HepG2 (cell line): ENCODE data around the gene PEPD. TPM values are rescaled to one million over a fixed set of nuclear protein-coding genes. Genes with fewer than 3 reads are reported as not detected.
A peak's percentile ranks its signal among the peaks of the same experiment; 100 is the strongest.

Source experiments
- FLYWCH1 ChIP-seq: sonication (generic); formaldehyde crosslinking; IDR thresholded peaks from 2 replicates; pipeline ENCODE4 v1.8.1; 2023; ENCODE audit warnings: mild to moderate bottlenecking, missing genetic modification reagents
- FOSL1 ChIP-seq: sonication (generic); formaldehyde crosslinking; IDR thresholded peaks from 2 replicates; pipeline ENCODE4 v1.9.0; 2021; ENCODE audit warnings: missing genetic modification reagents, borderline replicate concordance
- FOXM1 ChIP-seq: sonication (generic); formaldehyde crosslinking; IDR thresholded peaks from 2 replicates; pipeline ENCODE4 v1.5.0; 2020; ENCODE audit warnings: missing genetic modification reagents
- GLI4 ChIP-seq: sonication (generic); formaldehyde crosslinking; IDR thresholded peaks from 2 replicates; pipeline ENCODE4 v1.5.1; 2020; ENCODE audit warnings: missing genetic modification reagents, mild to moderate bottlenecking, moderate library complexity, borderline replicate concordance
- PHB2 ChIP-seq: fragments of 450-650 bp; IDR thresholded peaks from 2 replicates; pipeline ENCODE4 v1.6.1; 2018; ENCODE audit not compliant: partially characterized antibody
- PITX1 ChIP-seq: sonication (generic); formaldehyde crosslinking; IDR thresholded peaks from 2 replicates; pipeline ENCODE4 v1.5.1; 2020; ENCODE audit warnings: mild to moderate bottlenecking, missing genetic modification reagents
- SYNCRIP ChIP-seq: fragments of 200-400 bp; formaldehyde crosslinking; IDR thresholded peaks from 2 replicates; pipeline ENCODE4 v1.6.1; 2018; ENCODE audit warnings: mild to moderate bottlenecking, low read depth, low read length; ENCODE audit not compliant: insufficient read depth
- ZFP1 ChIP-seq: IDR thresholded peaks from 2 replicates; pipeline ENCODE4 v1.6.1; 2016
- ZNF317 ChIP-seq: sonication (generic); formaldehyde crosslinking; IDR thresholded peaks from 2 replicates; pipeline ENCODE4 v1.5.0; 2020; ENCODE audit warnings: mild to moderate bottlenecking, missing genetic modification reagents
- ZNF672 ChIP-seq: sonication (generic); formaldehyde crosslinking; IDR thresholded peaks from 2 replicates; pipeline ENCODE4 v1.8.1; 2022; ENCODE audit warnings: missing genetic modification reagents
- ZNF703 ChIP-seq: sonication (generic); formaldehyde crosslinking; IDR thresholded peaks from 2 replicates; pipeline ENCODE4 v1.5.1; 2020; ENCODE audit warnings: missing genetic modification reagents, mild to moderate bottlenecking, moderate library complexity, borderline replicate concordance
- ZNF841 ChIP-seq: sonication (generic); formaldehyde crosslinking; IDR thresholded peaks from 2 replicates; pipeline ENCODE4 v1.8.1; 2023; ENCODE audit warnings: missing genetic modification reagents, borderline replicate concordance
- ZNF879 ChIP-seq: sonication (generic); formaldehyde crosslinking; IDR thresholded peaks from 2 replicates; pipeline ENCODE4 v1.8.1; 2023; ENCODE audit warnings: missing genetic modification reagents
- polyA plus RNA-seq, 8 experiments: library from polyadenylated mRNA; depleted of rRNA in 3 of 8; stranded (reverse) in 7 of 8; unstranded in 1 of 8; fragments of >200 nt; fragmentation: Illumina TruSeq in 4 of 8; extraction: Trizol in 4 of 8; gene quantifications; 2 replicates each; pipeline versions ENCODE4 v1.2.1 to v1.2.3, GENCODE V29; 2011 to 2016; ENCODE audit warnings: low read depth in 4 of 8, missing spikeins in 1 of 8, mixed read lengths in 1 of 8; ENCODE audit not compliant: insufficient read depth in 1 of 8
- total RNA-seq, 5 experiments: library from RNA; depleted of rRNA; stranded (reverse); fragments of >200 nt; fragmentation: Illumina TruSeq; extraction: Trizol; gene quantifications; 2 replicates each; pipeline ENCODE4 v1.2.3, GENCODE V29; 2016; ENCODE audit warnings: low read depth in 1 of 5
- TF ChIP-seq, protein P1 (sequence below): sonication (generic); formaldehyde crosslinking; IDR thresholded peaks from 2 replicates; pipeline ENCODE4 v1.4.0; 2020; ENCODE audit warnings: missing genetic modification reagents, borderline replicate concordance
- TF ChIP-seq, protein P2 (sequence below): sonication (generic); formaldehyde crosslinking; IDR thresholded peaks from 2 replicates; pipeline ENCODE4 v1.4.0; 2020; ENCODE audit warnings: missing genetic modification reagents, borderline replicate concordance
- TF ChIP-seq, protein P3 (sequence below): sonication (generic); formaldehyde crosslinking; IDR thresholded peaks from 2 replicates; pipeline ENCODE4 v1.9.0; 2021; ENCODE audit warnings: missing genetic modification reagents, borderline replicate concordance
- TF ChIP-seq, protein P4 (sequence below): sonication (generic); formaldehyde crosslinking; IDR thresholded peaks from 2 replicates; pipeline ENCODE4 v1.4.0; 2020; ENCODE audit warnings: missing genetic modification reagents, mild to moderate bottlenecking, borderline replicate concordance

The PEPD gene
- total and polyA plus RNA-seq, 2 of the 13 experiments (the other 11 are each of a cell fraction or from before 2014, with no cell fraction given) = 60.7 to 75.1 TPM

DNA sequence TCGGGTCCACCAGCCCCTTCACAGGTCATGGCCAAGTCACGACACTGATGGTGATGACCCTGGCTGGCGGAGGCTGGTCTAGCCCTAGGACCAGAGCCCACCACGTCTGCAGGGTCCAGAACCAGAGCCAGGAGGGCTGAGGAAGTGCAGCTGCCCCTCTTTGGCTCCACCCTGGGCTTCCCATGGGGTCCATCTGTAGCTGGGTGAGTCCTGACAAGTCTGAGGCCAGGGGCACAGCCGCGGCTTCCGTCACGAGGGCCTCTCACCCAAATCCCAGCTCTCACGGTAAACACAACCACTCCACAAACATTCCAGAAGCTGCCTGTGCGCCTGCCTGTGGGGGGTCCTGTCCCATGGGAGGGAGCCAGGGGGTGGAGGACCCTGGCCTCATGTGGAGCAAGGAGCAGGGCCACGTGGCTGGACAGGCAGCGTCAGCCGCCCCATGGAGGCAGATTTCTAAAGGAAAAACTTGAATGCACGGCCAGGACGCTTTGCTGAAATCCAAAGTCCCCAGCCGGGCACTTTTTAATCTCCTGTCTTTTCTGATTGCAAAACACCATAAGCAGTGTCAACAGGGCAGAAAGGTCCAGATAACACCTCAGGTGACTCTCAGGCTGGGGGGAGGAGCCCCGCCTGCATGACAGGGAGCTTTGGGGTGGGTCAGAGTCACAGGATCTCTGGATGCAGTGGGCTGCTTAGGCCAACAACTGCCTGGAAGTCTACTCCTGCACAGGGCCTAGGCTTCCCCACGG lies 118.2 kb downstream of the PEPD start (continued):
- TF ChIP-seq, protein P1, sequence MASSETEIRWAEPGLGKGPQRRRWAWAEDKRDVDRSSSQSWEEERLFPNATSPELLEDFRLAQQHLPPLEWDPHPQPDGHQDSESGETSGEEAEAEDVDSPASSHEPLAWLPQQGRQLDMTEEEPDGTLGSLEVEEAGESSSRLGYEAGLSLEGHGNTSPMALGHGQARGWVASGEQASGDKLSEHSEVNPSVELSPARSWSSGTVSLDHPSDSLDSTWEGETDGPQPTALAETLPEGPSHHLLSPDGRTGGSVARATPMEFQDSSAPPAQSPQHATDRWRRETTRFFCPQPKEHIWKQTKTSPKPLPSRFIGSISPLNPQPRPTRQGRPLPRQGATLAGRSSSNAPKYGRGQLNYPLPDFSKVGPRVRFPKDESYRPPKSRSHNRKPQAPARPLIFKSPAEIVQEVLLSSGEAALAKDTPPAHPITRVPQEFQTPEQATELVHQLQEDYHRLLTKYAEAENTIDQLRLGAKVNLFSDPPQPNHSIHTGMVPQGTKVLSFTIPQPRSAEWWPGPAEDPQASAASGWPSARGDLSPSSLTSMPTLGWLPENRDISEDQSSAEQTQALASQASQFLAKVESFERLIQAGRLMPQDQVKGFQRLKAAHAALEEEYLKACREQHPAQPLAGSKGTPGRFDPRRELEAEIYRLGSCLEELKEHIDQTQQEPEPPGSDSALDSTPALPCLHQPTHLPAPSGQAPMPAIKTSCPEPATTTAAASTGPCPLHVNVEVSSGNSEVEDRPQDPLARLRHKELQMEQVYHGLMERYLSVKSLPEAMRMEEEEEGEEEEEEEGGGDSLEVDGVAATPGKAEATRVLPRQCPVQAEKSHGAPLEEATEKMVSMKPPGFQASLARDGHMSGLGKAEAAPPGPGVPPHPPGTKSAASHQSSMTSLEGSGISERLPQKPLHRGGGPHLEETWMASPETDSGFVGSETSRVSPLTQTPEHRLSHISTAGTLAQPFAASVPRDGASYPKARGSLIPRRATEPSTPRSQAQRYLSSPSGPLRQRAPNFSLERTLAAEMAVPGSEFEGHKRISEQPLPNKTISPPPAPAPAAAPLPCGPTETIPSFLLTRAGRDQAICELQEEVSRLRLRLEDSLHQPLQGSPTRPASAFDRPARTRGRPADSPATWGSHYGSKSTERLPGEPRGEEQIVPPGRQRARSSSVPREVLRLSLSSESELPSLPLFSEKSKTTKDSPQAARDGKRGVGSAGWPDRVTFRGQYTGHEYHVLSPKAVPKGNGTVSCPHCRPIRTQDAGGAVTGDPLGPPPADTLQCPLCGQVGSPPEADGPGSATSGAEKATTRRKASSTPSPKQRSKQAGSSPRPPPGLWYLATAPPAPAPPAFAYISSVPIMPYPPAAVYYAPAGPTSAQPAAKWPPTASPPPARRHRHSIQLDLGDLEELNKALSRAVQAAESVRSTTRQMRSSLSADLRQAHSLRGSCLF = peak; percentile 97
- TF ChIP-seq ZNF672 (CRISPR knock-in tag) (no peak), SYNCRIP (no peak), PHB2 (no peak), FLYWCH1 (CRISPR knock-in tag) (peak; percentile 67; the same call in 1 of the 2 replicates), ZNF703 (CRISPR knock-in tag) (peak; percentile 97), ZNF879 (peak; percentile 98), ZNF317 (CRISPR knock-in tag) (peak; percentile 95), PITX1 (CRISPR knock-in tag) (peak; percentile 98), GLI4 (CRISPR knock-in tag) (peak; percentile 98), ZNF841 (CRISPR knock-in tag) (no peak), FOXM1 (peak; percentile 50; the same call in 1 of the 2 replicates), FOSL1 (CRISPR knock-in tag) (peak; percentile 35; the same call in 1 of the 2 replicates), ZFP1 (peak; percentile 87)
- TF ChIP-seq, protein P2, sequence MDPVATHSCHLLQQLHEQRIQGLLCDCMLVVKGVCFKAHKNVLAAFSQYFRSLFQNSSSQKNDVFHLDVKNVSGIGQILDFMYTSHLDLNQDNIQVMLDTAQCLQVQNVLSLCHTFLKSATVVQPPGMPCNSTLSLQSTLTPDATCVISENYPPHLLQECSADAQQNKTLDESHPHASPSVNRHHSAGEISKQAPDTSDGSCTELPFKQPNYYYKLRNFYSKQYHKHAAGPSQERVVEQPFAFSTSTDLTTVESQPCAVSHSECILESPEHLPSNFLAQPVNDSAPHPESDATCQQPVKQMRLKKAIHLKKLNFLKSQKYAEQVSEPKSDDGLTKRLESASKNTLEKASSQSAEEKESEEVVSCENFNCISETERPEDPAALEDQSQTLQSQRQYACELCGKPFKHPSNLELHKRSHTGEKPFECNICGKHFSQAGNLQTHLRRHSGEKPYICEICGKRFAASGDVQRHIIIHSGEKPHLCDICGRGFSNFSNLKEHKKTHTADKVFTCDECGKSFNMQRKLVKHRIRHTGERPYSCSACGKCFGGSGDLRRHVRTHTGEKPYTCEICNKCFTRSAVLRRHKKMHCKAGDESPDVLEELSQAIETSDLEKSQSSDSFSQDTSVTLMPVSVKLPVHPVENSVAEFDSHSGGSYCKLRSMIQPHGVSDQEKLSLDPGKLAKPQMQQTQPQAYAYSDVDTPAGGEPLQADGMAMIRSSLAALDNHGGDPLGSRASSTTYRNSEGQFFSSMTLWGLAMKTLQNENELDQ (CRISPR knock-in tag) = no peak
- TF ChIP-seq, protein P3, sequence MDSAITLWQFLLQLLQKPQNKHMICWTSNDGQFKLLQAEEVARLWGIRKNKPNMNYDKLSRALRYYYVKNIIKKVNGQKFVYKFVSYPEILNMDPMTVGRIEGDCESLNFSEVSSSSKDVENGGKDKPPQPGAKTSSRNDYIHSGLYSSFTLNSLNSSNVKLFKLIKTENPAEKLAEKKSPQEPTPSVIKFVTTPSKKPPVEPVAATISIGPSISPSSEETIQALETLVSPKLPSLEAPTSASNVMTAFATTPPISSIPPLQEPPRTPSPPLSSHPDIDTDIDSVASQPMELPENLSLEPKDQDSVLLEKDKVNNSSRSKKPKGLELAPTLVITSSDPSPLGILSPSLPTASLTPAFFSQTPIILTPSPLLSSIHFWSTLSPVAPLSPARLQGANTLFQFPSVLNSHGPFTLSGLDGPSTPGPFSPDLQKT = no peak
- TF ChIP-seq, protein P4, sequence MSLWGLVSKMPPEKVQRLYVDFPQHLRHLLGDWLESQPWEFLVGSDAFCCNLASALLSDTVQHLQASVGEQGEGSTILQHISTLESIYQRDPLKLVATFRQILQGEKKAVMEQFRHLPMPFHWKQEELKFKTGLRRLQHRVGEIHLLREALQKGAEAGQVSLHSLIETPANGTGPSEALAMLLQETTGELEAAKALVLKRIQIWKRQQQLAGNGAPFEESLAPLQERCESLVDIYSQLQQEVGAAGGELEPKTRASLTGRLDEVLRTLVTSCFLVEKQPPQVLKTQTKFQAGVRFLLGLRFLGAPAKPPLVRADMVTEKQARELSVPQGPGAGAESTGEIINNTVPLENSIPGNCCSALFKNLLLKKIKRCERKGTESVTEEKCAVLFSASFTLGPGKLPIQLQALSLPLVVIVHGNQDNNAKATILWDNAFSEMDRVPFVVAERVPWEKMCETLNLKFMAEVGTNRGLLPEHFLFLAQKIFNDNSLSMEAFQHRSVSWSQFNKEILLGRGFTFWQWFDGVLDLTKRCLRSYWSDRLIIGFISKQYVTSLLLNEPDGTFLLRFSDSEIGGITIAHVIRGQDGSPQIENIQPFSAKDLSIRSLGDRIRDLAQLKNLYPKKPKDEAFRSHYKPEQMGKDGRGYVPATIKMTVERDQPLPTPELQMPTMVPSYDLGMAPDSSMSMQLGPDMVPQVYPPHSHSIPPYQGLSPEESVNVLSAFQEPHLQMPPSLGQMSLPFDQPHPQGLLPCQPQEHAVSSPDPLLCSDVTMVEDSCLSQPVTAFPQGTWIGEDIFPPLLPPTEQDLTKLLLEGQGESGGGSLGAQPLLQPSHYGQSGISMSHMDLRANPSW (CRISPR knock-in tag) = peak; percentile 97
